Sigmoid colon (tissue), 3 donors: Measurements from ENCODE around the gene DCAF5.

Experiments used
- CTCF ChIP-seq, 4 experiments: fragments of 450-650 bp in 3 of 4; fragments of 200-600 bp in 1 of 4; IDR thresholded peaks; one replicate each; pipeline ENCODE4 v1.5.1; 2016 to 2019; ENCODE audit warnings: antibody characterized with exemption in 4 of 4, mild to moderate bottlenecking in 3 of 4, moderate library complexity in 2 of 4
- POLR2A ChIP-seq, 2 donors: fragments of 450-650 bp; IDR thresholded peaks; one replicate each; pipeline ENCODE4 v1.6.1; 2016; ENCODE audit warnings: antibody characterized with exemption in 2 of 2, mild to moderate bottlenecking in 2 of 2, moderate library complexity in 2 of 2

- TF ChIP-seq CTCF (IDR thresholded peaks at IDR 0.05) = no peak
- TF ChIP-seq POLR2A (IDR thresholded peaks at IDR 0.05) = no peak
Observed at GRCh38 chr14:69076341-69076740, 76.6 kb downstream of the DCAF5 start.
